Lower lobe of right lung (tissue), 2 donors: ENCODE data around the gene ZMAT3. TPM values are rescaled to one million over a fixed set of nuclear protein-coding genes. Genes with fewer than 3 reads are reported as not detected.

Experiments
- ATAC-seq, 2 donors: fragments of 200-7000 bp; cut with Tn5 transposase; one replicate each; pipeline ENCODE4 v1.9.1; 2020 to 2022; ENCODE audit warnings: mild to moderate bottlenecking in 2 of 2, moderate library complexity in 2 of 2
- DNase-seq: peaks from one replicate; pipeline ENCODE4 v3.0.0-alpha.2; 2020
- H3K27ac ChIP-seq: fragments of 200-600 bp; one replicate; pipeline ENCODE4 v1.8.0; 2022
- H3K27me3 ChIP-seq: fragments of 200-600 bp; one replicate; pipeline ENCODE4 v1.8.0; 2022; ENCODE audit warnings: low read depth
- H3K36me3 ChIP-seq: fragments of 200-600 bp; one replicate; pipeline ENCODE4 v1.8.0; 2022; ENCODE audit warnings: mild to moderate bottlenecking
- H3K4me1 ChIP-seq: fragments of 200-600 bp; one replicate; pipeline ENCODE4 v1.8.0; 2022
- H3K4me3 ChIP-seq: fragments of 200-600 bp; one replicate; pipeline ENCODE4 v1.8.0; 2022; ENCODE audit warnings: mild to moderate bottlenecking
- H3K9me3 ChIP-seq: fragments of 200-600 bp; one replicate; pipeline ENCODE4 v1.8.0; 2022
- intact Hi-C: fragments of 100-400 bp; cut with DNase I; formaldehyde crosslinking; loops from one replicate; pipeline ENCODE4 v1.11.0; 2022
- total RNA-seq: library from RNA; stranded (reverse); fragmentation: NEBNext Ultra II Directional; extraction: Animal tissue kit (Norgen Biotek cat#: 25700); gene quantifications from one replicate; pipeline ENCODE4 v1.2.1, GENCODE V29; 2021
- TF ChIP-seq, protein P1 (sequence below): fragments of 200-600 bp; IDR thresholded peaks from one replicate; pipeline ENCODE4 v1.8.0; 2022; ENCODE audit warnings: antibody characterized with exemption, mild to moderate bottlenecking
- donor health status: DM: no; HTN: yes; CAD: no; lungs with severe emphysema.

ZMAT3 gene
- total RNA-seq, 1 donor from 2014 or later = 20.6 TPM

- DNase-seq (no peak), ATAC-seq (no peak)
- Histone ChIP-seq H3K36me3 (no peaks in the 10 kb centered on the region), H3K27ac (no peak overlapping the region), H3K27me3 (no peaks in the 10 kb centered on the region), H3K4me3 (no peak overlapping the region), H3K4me1 (no peaks in the 10 kb centered on the region), H3K9me3 (no peaks in the 10 kb centered on the region)
- TF ChIP-seq, protein P1, sequence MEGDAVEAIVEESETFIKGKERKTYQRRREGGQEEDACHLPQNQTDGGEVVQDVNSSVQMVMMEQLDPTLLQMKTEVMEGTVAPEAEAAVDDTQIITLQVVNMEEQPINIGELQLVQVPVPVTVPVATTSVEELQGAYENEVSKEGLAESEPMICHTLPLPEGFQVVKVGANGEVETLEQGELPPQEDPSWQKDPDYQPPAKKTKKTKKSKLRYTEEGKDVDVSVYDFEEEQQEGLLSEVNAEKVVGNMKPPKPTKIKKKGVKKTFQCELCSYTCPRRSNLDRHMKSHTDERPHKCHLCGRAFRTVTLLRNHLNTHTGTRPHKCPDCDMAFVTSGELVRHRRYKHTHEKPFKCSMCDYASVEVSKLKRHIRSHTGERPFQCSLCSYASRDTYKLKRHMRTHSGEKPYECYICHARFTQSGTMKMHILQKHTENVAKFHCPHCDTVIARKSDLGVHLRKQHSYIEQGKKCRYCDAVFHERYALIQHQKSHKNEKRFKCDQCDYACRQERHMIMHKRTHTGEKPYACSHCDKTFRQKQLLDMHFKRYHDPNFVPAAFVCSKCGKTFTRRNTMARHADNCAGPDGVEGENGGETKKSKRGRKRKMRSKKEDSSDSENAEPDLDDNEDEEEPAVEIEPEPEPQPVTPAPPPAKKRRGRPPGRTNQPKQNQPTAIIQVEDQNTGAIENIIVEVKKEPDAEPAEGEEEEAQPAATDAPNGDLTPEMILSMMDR = no peak
- intact Hi-C loops = no loop called here
Observed at GRCh38 chr3:179005213-179005612, 66.4 kb downstream of the ZMAT3 start.

GRCh38 chr3:179000659-179001058, 71.0 kb downstream of the ZMAT3 start:
- TF ChIP-seq, protein P1 = no peak
- Histone ChIP-seq H3K27ac (no peak overlapping the region), H3K4me1 (no peaks in the 10 kb centered on the region), H3K9me3 (no peaks in the 10 kb centered on the region), H3K27me3 (no peaks in the 10 kb centered on the region), H3K4me3 (no peak overlapping the region), H3K36me3 (no peaks in the 10 kb centered on the region)
- intact Hi-C loops = no loop called here
- DNase-seq (no peak), ATAC-seq (no peak)

- ATAC-seq = no peak
- Histone ChIP-seq H3K4me3 (no peak overlapping the region), H3K27ac (no peak overlapping the region), H3K27me3 (no peaks in the 10 kb centered on the region), H3K36me3 (no peaks in the 10 kb centered on the region), H3K4me1 (no peaks in the 10 kb centered on the region), H3K9me3 (no peaks in the 10 kb centered on the region)
- TF ChIP-seq, protein P1 = no peak
- intact Hi-C loops = no loop called here
- no peak for DNase-seq
Observed at GRCh38 chr3:179000144-179000543, 71.5 kb downstream of the ZMAT3 start.

GRCh38 chr3:178996399-178996798, 75.2 kb downstream of the ZMAT3 start:
- DNase-seq (no peak), ATAC-seq (no peak)
- intact Hi-C loops = no loop called here
- Histone ChIP-seq H3K27me3 (no peaks in the 10 kb centered on the region), H3K27ac (no peak overlapping the region), H3K4me1 (no peaks in the 10 kb centered on the region), H3K36me3 (no peaks in the 10 kb centered on the region), H3K9me3 (no peaks in the 10 kb centered on the region), H3K4me3 (no peak overlapping the region)
- TF ChIP-seq, protein P1 = no peak

DNA sequence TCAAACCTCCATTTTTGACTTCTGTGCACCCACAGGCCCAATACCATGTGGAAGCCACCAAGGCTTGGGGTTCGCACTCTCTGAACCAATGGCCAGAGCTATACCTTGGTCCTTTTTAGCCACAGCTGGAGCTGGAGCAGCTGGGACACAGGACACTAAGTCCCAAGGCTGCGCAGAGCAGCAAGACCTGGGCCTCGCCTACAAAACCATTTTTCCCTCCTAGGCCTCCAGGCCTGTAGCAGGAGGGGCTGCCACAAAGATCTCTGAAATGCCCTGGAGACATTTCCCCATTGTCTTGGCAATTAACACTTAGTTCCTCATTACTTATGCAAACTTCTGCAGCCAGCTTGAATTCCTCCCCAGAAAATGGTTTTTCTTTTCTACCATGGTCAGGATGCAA, 81.3 kb downstream of the ZMAT3 start:
- peaks cover 39% of the 10 kb centered on the region for H3K9me3 ChIP-seq
- no peak overlapping the region for H3K4me3 ChIP-seq
- DNase-seq = no peak
- no peaks in the 10 kb centered on the region for H3K36me3 ChIP-seq
- no peaks in the 10 kb centered on the region for H3K27me3 ChIP-seq
- H3K4me1 ChIP-seq = no peaks in the 10 kb centered on the region
- TF ChIP-seq, protein P1 = no peak
- intact Hi-C loops = no loop called here
- no peak overlapping the region for H3K27ac ChIP-seq
- no peak for ATAC-seq

- DNase-seq = no peak
- Histone ChIP-seq H3K27me3 (no peaks in the 10 kb centered on the region), H3K36me3 (no peaks in the 10 kb centered on the region), H3K9me3 (peaks cover 39% of the 10 kb centered on the region), H3K4me1 (no peaks in the 10 kb centered on the region), H3K4me3 (no peak overlapping the region), H3K27ac (no peak overlapping the region)
- intact Hi-C loops = no loop called here
- TF ChIP-seq, protein P1 = no peak
- no peak for ATAC-seq
Observed at GRCh38 chr3:178989821-178990220, 81.8 kb downstream of the ZMAT3 start.
